Measurements from ENCODE around the gene DCAF15. TPM values are rescaled to one million over a fixed set of nuclear protein-coding genes. Genes with fewer than 3 reads are reported as not detected.
"Not testable (repeated sequence)": the region's sequence is repeated elsewhere in the genome, so short reads cannot be mapped to it uniquely, and the experiment has no call there.

DCAF15 gene
- total RNA-seq, 1 donor from 2014 or later = 23.7 TPM

GRCh38 chr19:13963603-13964105 is 11.3 kb downstream of the DCAF15 start:
- TF ChIP-seq CTCF (IDR thresholded peaks at IDR 0.05; ENCODE audit: insufficient read depth, low read length, poor library complexity, severe bottlenecking) = no peak
- Histone ChIP-seq H3K27me3 (ENCODE audit: control insufficient read depth, insufficient read depth, low read length) (no peaks in the 10 kb centered on the region), H3K4me3 (ENCODE audit: low read depth, low read length) (no peak overlapping the region), H3K36me3 (ENCODE audit: control insufficient read depth, insufficient read depth, low read length) (no peaks in the 10 kb centered on the region)
- no peak for DNase-seq (ENCODE audit: low read depth)

- TF ChIP-seq CTCF (IDR thresholded peaks at IDR 0.05; ENCODE audit: insufficient read depth, low read length, poor library complexity, severe bottlenecking) = no peak
- Histone ChIP-seq H3K36me3 (ENCODE audit: control insufficient read depth, insufficient read depth, low read length) (no peaks in the 10 kb centered on the region), H3K4me3 (ENCODE audit: low read depth, low read length) (no peak overlapping the region), H3K27me3 (ENCODE audit: control insufficient read depth, insufficient read depth, low read length) (no peaks in the 10 kb centered on the region)
- no peak for DNase-seq (ENCODE audit: low read depth)
Measured at GRCh38 chr19:13964776-13965175, 12.5 kb downstream of the DCAF15 start.

- no peak for DNase-seq (ENCODE audit: low read depth)
- no peak for TF ChIP-seq CTCF (IDR thresholded peaks at IDR 0.05; ENCODE audit: insufficient read depth, low read length, poor library complexity, severe bottlenecking)
- Histone ChIP-seq H3K4me3 (ENCODE audit: low read depth, low read length) (no peak overlapping the region), H3K36me3 (ENCODE audit: control insufficient read depth, insufficient read depth, low read length) (no peaks in the 10 kb centered on the region), H3K27me3 (ENCODE audit: control insufficient read depth, insufficient read depth, low read length) (no peaks in the 10 kb centered on the region)
Measured at GRCh38 chr19:13965377-13965896, 13.1 kb downstream of the DCAF15 start.

- DNase-seq (ENCODE audit: low read depth) = no peak
- TF ChIP-seq CTCF (IDR thresholded peaks at IDR 0.05; ENCODE audit: insufficient read depth, low read length, poor library complexity, severe bottlenecking) = no peak
- H3K36me3 ChIP-seq (ENCODE audit: control insufficient read depth, insufficient read depth, low read length) = no peaks in the 10 kb centered on the region
- no peak overlapping the region for H3K4me3 ChIP-seq (ENCODE audit: low read depth, low read length)
- no peaks in the 10 kb centered on the region for H3K27me3 ChIP-seq (ENCODE audit: control insufficient read depth, insufficient read depth, low read length)
Measured at GRCh38 chr19:13965926-13966683, 13.8 kb downstream of the DCAF15 start.

GRCh38 chr19:13966684-13967128 is 14.4 kb downstream of the DCAF15 start:
- Histone ChIP-seq H3K27me3 (ENCODE audit: control insufficient read depth, insufficient read depth, low read length) (no peaks in the 10 kb centered on the region), H3K36me3 (ENCODE audit: control insufficient read depth, insufficient read depth, low read length) (no peaks in the 10 kb centered on the region), H3K4me3 (ENCODE audit: low read depth, low read length) (no peak overlapping the region)
- no peak for TF ChIP-seq CTCF (IDR thresholded peaks at IDR 0.05; ENCODE audit: insufficient read depth, low read length, poor library complexity, severe bottlenecking)
- no peak for DNase-seq (ENCODE audit: low read depth)

- H3K36me3 ChIP-seq (ENCODE audit: control insufficient read depth, insufficient read depth, low read length); H3K27me3 ChIP-seq (ENCODE audit: control insufficient read depth, insufficient read depth, low read length); DNase-seq (ENCODE audit: low read depth); H3K4me3 ChIP-seq (ENCODE audit: low read depth, low read length): not testable (repeated sequence)
Measured at GRCh38 chr19:13967206-13967605, 14.9 kb downstream of the DCAF15 start.
